HG02852 (cell line): ENCODE measurements around the gene CENPE.

Experiments
- ATAC-seq: cut with Tn5 transposase; IDR thresholded peaks from one replicate; pipeline ENCODE4 v1.9.1; 2021; ENCODE audit warnings: mild to moderate bottlenecking, moderate library complexity; ENCODE audit not compliant: unreplicated experiment

The CENPE gene

GRCh38 chr4:103075894-103076746, 122.0 kb downstream of the CENPE start:
- peak; percentile 54 for ATAC-seq

GRCh38 chr4:103075435-103075893, 122.7 kb downstream of the CENPE start:
- ATAC-seq, result no peak

GRCh38 chr4:103074744-103075434, 123.3 kb downstream of the CENPE start:
- ATAC-seq, result peak; percentile 26

GRCh38 chr4:103073792-103074438, 124.2 kb downstream of the CENPE start:
- no peak for ATAC-seq

- ATAC-seq, result no peak
These were observed 130.1 kb downstream of the CENPE start for GRCh38 chr4:103067841-103068547.

DNA sequence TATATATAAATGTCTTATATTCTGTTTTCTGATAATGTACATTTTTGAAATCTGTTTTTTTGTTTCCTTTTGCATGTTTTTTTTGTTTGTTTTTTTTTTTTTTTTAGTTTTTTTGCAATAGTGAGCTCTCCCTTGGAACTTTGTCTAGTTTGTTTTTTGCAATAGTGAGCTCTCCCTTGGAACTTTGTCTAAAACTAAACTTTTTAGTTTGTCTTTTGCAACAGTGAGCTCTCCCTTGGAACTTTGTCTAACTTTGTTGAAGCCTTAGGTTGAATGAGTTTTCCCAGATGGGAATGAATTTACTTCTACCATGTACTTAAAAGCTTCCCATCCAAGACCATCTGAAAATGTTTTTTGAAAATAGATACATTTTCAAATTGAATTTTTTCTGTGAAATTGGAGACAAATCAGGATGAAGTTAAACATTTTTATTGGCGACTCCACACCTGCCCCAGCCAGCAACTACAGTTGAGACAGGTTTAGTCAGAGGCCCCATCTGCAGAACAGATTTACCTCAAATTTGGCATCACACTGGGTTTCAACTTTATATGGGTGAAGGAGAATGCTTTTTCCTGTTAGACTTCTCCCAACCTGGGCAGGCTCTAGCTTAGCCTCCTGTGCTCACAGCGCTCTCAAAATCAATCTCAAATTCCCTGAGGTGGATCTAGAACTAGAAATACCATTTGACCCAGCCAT, 137.5 kb downstream of the CENPE start:
- ATAC-seq, result no peak
